MM.1S (cell line): Measurements from ENCODE around the gene LRIT1.

ENCODE experiments used
- DNase-seq: peaks from one replicate; pipeline ENCODE4 v3.0.0-alpha.2; 2015
- H2AFZ ChIP-seq: fragments of 300-600 bp; sonication (generic); 2 replicates; pipeline ENCODE4 v1.6.0; 2016; ENCODE audit warnings: antibody characterized with exemption, low read length
- H3F3A ChIP-seq: fragments of 300-600 bp; sonication (generic); 2 replicates; pipeline ENCODE4 v1.6.1; 2016; ENCODE audit warnings: mild to moderate bottlenecking, antibody characterized with exemption, low read length, moderate library complexity, mixed read lengths; ENCODE audit not compliant: insufficient read depth
- H3K27ac ChIP-seq: fragments of 300-600 bp; sonication (generic); 2 replicates; pipeline ENCODE4 v1.5.1; 2016; ENCODE audit warnings: mild to moderate bottlenecking, low read length
- H3K27me3 ChIP-seq: fragments of 300-600 bp; sonication (generic); replicated peaks from 2 replicates; pipeline ENCODE4 v1.6.0; 2016; ENCODE audit warnings: low read length; ENCODE audit not compliant: insufficient read depth
- H3K36me3 ChIP-seq: fragments of 300-600 bp; sonication (generic); replicated peaks from 2 replicates; pipeline ENCODE4 v1.6.1; 2016; ENCODE audit warnings: mild to moderate bottlenecking, low read length, mixed read lengths; ENCODE audit not compliant: insufficient read depth
- H3K4me1 ChIP-seq: fragments of 300-600 bp; sonication (generic); 2 replicates; pipeline ENCODE4 v1.6.1; 2016; ENCODE audit warnings: low read length, mixed read lengths
- H3K4me2 ChIP-seq: fragments of 300-600 bp; sonication (generic); 2 replicates; pipeline ENCODE4 v1.6.0; 2016; ENCODE audit warnings: low read depth, low read length
- H3K4me3 ChIP-seq: fragments of 300-600 bp; sonication (generic); 2 replicates; pipeline ENCODE4 v1.5.1; 2016; ENCODE audit warnings: low read length, mixed read lengths
- H3K79me2 ChIP-seq: fragments of 300-600 bp; sonication (generic); 2 replicates; pipeline ENCODE4 v1.6.1; 2016; ENCODE audit warnings: mixed run types, low read length, mixed read lengths
- H3K9ac ChIP-seq: fragments of 300-600 bp; sonication (generic); 2 replicates; pipeline ENCODE4 v1.6.1; 2016; ENCODE audit warnings: low read length, mixed read lengths
- H3K9me2 ChIP-seq: fragments of 300-600 bp; sonication (generic); replicated peaks from 2 replicates; pipeline ENCODE4 v1.6.1; 2016; ENCODE audit warnings: mild to moderate bottlenecking, low read length, mixed read lengths; ENCODE audit not compliant: insufficient read depth
- H3K9me3 ChIP-seq: fragments of 300-600 bp; sonication (generic); replicated peaks from 2 replicates; pipeline ENCODE4 v1.6.1; 2016; ENCODE audit warnings: mild to moderate bottlenecking, low read length, mixed read lengths; ENCODE audit not compliant: insufficient read depth
- H4K20me1 ChIP-seq: fragments of 300-600 bp; sonication (generic); 2 replicates; pipeline ENCODE4 v1.6.1; 2016; ENCODE audit warnings: mild to moderate bottlenecking, low read length, moderate library complexity, mixed read lengths; ENCODE audit not compliant: insufficient read depth
- EZH2 ChIP-seq: fragments of 300-600 bp; sonication (generic); optimal IDR thresholded peaks from 2 replicates; pipeline ENCODE3; 2017; ENCODE audit warnings: low read depth, mild to moderate bottlenecking, antibody characterized with exemption, low read length, mixed read lengths
- EZH2phosphoT487 ChIP-seq: fragments of 300-600 bp; sonication (generic); IDR thresholded peaks from 2 replicates; pipeline ENCODE4 v1.6.1; 2018; ENCODE audit warnings: antibody characterized with exemption, low read length
- TF ChIP-seq, protein P1 (sequence below): fragments of 300-600 bp; sonication (generic); IDR thresholded peaks from 2 replicates; pipeline ENCODE4 v1.5.1; 2016; ENCODE audit warnings: antibody characterized with exemption, low read length, mixed read lengths

The LRIT1 gene

DNA sequence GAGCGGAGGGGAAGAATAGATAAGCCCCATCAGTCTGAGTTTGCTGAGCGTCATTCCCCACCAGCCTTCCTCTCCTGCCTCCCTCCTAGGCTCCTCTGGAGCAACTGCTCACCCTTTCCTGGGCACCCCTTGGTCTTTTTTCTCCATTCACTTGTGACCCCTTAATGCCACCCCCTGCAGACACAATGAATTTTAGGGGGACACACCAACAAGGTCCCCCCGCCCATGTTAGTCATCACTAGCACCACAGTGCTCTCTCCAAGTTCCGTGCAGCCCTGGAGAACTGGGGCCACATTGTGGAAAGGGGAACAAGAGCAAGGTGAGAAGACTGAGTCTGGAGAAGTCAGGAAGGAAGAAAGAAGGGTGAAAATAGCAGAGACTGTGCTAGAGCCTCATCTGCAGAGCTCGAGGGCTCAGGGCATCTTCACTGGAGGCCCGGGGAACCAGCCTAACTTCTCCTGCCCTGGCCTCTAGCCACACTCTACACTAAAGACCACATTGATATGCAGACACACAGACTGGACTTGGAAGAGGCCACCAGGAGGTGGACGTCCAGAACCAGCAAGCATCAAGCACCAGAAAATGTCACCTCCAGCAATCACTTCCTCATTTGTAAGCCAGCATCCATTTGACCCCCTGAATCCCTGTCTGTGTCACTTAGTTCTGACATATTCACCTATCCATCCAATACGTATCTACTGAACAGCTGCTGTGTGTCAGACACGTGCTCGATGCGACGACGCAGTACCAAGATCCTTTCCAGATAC, 21.0 kb upstream of the LRIT1 start:
- Histone ChIP-seq H3K36me3 (no peaks in the 10 kb centered on the region), H3K4me1 (no peaks in the 10 kb centered on the region), H3K27ac (no peak overlapping the region), H3K9ac (no peak overlapping the region), H4K20me1 (no peaks in the 10 kb centered on the region), H3K4me2 (no peak overlapping the region), H2AFZ (no peak overlapping the region), H3K79me2 (no peaks in the 10 kb centered on the region), H3K27me3 (no peaks in the 10 kb centered on the region), H3K4me3 (no peak overlapping the region), H3F3A (no peaks in the 10 kb centered on the region), H3K9me3 (no peaks in the 10 kb centered on the region), H3K9me2 (no peaks in the 10 kb centered on the region)
- no peak for DNase-seq
- TF ChIP-seq EZH2, result no peak
- TF ChIP-seq, protein P1, sequence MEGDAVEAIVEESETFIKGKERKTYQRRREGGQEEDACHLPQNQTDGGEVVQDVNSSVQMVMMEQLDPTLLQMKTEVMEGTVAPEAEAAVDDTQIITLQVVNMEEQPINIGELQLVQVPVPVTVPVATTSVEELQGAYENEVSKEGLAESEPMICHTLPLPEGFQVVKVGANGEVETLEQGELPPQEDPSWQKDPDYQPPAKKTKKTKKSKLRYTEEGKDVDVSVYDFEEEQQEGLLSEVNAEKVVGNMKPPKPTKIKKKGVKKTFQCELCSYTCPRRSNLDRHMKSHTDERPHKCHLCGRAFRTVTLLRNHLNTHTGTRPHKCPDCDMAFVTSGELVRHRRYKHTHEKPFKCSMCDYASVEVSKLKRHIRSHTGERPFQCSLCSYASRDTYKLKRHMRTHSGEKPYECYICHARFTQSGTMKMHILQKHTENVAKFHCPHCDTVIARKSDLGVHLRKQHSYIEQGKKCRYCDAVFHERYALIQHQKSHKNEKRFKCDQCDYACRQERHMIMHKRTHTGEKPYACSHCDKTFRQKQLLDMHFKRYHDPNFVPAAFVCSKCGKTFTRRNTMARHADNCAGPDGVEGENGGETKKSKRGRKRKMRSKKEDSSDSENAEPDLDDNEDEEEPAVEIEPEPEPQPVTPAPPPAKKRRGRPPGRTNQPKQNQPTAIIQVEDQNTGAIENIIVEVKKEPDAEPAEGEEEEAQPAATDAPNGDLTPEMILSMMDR, result no peak
- no peak for TF ChIP-seq EZH2phosphoT487

DNA sequence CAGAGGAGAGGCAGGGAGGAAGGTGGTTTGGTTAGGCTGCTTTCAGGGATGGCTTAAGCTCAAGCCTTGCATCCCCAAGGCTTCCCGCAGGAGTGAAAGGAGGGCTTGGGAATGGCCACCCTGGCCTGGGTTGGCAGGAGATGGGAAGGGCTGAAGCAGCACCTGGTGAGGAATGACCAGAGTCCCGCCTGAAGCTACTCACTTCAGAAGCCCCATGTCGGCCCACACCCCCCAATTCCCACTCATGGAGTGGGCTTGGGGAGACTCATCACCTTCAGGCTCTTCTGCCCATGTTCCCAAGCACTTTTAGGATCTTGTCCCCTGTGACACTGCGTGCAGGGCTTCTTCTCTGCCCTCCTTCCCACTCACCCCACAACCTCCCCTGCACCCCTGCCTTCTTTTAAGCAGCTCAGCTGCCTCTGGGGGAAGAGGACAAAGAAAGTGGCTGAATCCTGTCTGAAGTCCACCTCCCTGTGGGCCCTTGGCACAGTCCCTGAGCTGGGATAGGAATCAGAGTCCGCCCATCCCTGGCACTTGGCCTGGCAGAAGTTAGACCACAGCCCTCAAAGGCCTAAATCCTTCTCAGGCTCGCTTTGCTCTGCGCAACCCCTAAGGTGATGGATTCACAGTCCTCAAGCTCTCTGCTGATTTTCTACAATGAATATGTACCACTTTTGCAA, 20.0 kb upstream of the LRIT1 start:
- Histone ChIP-seq H3K36me3 (no peaks in the 10 kb centered on the region), H2AFZ (no peak overlapping the region), H3K4me1 (no peaks in the 10 kb centered on the region), H3K9ac (no peak overlapping the region), H4K20me1 (no peaks in the 10 kb centered on the region), H3K4me2 (no peak overlapping the region), H3K79me2 (no peaks in the 10 kb centered on the region), H3K4me3 (no peak overlapping the region), H3F3A (no peaks in the 10 kb centered on the region), H3K27ac (no peak overlapping the region), H3K27me3 (no peaks in the 10 kb centered on the region), H3K9me2 (no peaks in the 10 kb centered on the region), H3K9me3 (no peaks in the 10 kb centered on the region)
- TF ChIP-seq, protein P1, result no peak
- TF ChIP-seq EZH2phosphoT487, result no peak
- no peak for TF ChIP-seq EZH2
- DNase-seq, result no peak

DNA sequence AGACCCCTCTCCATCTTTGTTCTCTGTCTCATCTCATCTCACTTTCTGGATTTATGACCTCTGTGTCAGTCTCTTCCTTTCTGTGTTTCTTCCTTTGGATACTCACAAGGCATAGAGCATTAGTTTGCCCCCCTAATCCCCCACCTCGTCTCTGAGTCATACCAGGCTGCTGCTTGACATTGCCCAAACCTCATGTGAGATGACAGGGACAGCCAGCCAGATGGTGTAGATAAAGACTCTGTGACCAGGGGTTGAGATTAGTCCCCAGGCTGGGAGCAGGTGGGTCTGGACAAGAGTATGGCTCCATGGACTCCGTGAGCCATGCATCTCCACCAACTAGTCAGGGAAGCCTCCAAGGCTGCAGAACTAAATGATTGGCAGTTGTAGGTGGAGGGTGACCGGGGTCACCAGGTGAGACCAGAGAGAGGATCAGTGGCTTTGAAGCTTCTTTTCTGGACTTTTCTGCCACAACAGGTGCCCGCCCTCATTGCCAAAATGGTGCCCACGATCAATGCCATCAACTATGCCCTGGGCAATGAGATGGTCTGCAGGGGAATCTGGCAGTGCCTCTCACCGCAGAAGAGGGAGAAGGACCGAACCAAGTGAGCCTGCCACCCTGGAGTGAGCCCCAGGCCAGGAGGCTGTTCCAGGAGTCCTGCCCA, 16.8 kb upstream of the LRIT1 start:
- Histone ChIP-seq H3K9me2 (no peaks in the 10 kb centered on the region), H4K20me1 (no peaks in the 10 kb centered on the region), H2AFZ (no peak overlapping the region), H3K36me3 (no peaks in the 10 kb centered on the region), H3K4me3 (no peak overlapping the region), H3F3A (no peaks in the 10 kb centered on the region), H3K4me2 (no peak overlapping the region), H3K9ac (no peak overlapping the region), H3K4me1 (no peaks in the 10 kb centered on the region), H3K27ac (no peak overlapping the region), H3K9me3 (no peaks in the 10 kb centered on the region), H3K79me2 (no peaks in the 10 kb centered on the region), H3K27me3 (no peaks in the 10 kb centered on the region)
- DNase-seq, result no peak
- TF ChIP-seq EZH2phosphoT487, result no peak
- TF ChIP-seq EZH2, result no peak
- TF ChIP-seq, protein P1, result no peak
